ENCODE data around the gene CIITA.

CIITA gene

GRCh38 chr16:10967986-10968385 is 91.0 kb downstream of the CIITA start:
- Histone ChIP-seq H3K27ac (replicated peaks) (no peak overlapping the region), H3K4me3 (replicated peaks; ENCODE audit: insufficient read depth, low read length) (no peak overlapping the region), H3K27me3 (ENCODE audit: insufficient read depth, poor library complexity, severe bottlenecking) (no peaks in the 10 kb centered on the region)
- no peak for TF ChIP-seq CTCF (IDR thresholded peaks at IDR 0.05; ENCODE audit: insufficient read depth, low read length)
- DNase-seq (ENCODE audit: low read depth in 1 of 2, low spot score in 1 of 2), result no peak

- H3K27ac ChIP-seq (replicated peaks), result no peak overlapping the region
- H3K27me3 ChIP-seq (ENCODE audit: insufficient read depth, poor library complexity, severe bottlenecking), result no peaks in the 10 kb centered on the region
- H3K4me3 ChIP-seq (replicated peaks; ENCODE audit: insufficient read depth, low read length), result no peak overlapping the region
- no peak for TF ChIP-seq SPI1 (IDR thresholded peaks at IDR 0.05; ENCODE audit: borderline replicate concordance, low read depth)
- TF ChIP-seq CTCF (IDR thresholded peaks at IDR 0.05; ENCODE audit: insufficient read depth, low read length), result no peak
- TF ChIP-seq REST (IDR thresholded peaks at IDR 0.05; ENCODE audit: insufficient replicate concordance, low read depth), result no peak
- TF ChIP-seq POLR2AphosphoS5 (IDR thresholded peaks at IDR 0.05; ENCODE audit: low read depth), result no peak
- no peak for TF ChIP-seq GABPA (IDR thresholded peaks at IDR 0.05; ENCODE audit: low read depth)
- no peak for DNase-seq (ENCODE audit: low read depth in 1 of 2, low spot score in 1 of 2)
Observed at GRCh38 chr16:10968498-10968897, 91.5 kb downstream of the CIITA start.

GRCh38 chr16:10969615-10970014 is 92.6 kb downstream of the CIITA start:
- peak; percentile 64 for TF ChIP-seq GABPA (IDR thresholded peaks at IDR 0.05; ENCODE audit: low read depth)
- TF ChIP-seq CTCF (IDR thresholded peaks at IDR 0.05; ENCODE audit: insufficient read depth, low read length), result no peak
- TF ChIP-seq SPI1 (IDR thresholded peaks at IDR 0.05; ENCODE audit: borderline replicate concordance, low read depth), result peak; percentile 90; the same call in 1 of the 2 replicates
- no peak for TF ChIP-seq REST (IDR thresholded peaks at IDR 0.05; ENCODE audit: insufficient replicate concordance, low read depth)
- Histone ChIP-seq H3K27me3 (ENCODE audit: insufficient read depth, poor library complexity, severe bottlenecking) (no peaks in the 10 kb centered on the region), H3K4me3 (replicated peaks; ENCODE audit: insufficient read depth, low read length) (no peak overlapping the region), H3K27ac (replicated peaks) (no peak overlapping the region)
- peak; percentile 32 to 49 for DNase-seq (ENCODE audit: low read depth in 1 of 2, low spot score in 1 of 2)

- H3K27me3 ChIP-seq (ENCODE audit: insufficient read depth, poor library complexity, severe bottlenecking), result no peaks in the 10 kb centered on the region
- DNase-seq (ENCODE audit: low read depth in 1 of 2, low spot score in 1 of 2), result no peak
- no peak for TF ChIP-seq CTCF (IDR thresholded peaks at IDR 0.05; ENCODE audit: insufficient read depth, low read length)
- no peak for TF ChIP-seq REST (IDR thresholded peaks at IDR 0.05; ENCODE audit: insufficient replicate concordance, low read depth)
- TF ChIP-seq SPI1 (IDR thresholded peaks at IDR 0.05; ENCODE audit: borderline replicate concordance, low read depth), result no peak
- no peak for TF ChIP-seq POLR2AphosphoS5 (IDR thresholded peaks at IDR 0.05; ENCODE audit: low read depth)
- TF ChIP-seq GABPA (IDR thresholded peaks at IDR 0.05; ENCODE audit: low read depth), result no peak
- H3K27ac ChIP-seq (replicated peaks), result no peak overlapping the region
- H3K4me3 ChIP-seq (replicated peaks; ENCODE audit: insufficient read depth, low read length), result no peak overlapping the region
Observed at GRCh38 chr16:10970065-10970464, 93.1 kb downstream of the CIITA start.
